Medulla oblongata (tissue), 1 donor: ENCODE results near the gene BMP5.
A peak's percentile ranks its signal among the peaks of the same experiment; 100 is the strongest.

Experiments used
- DNase-seq: peaks from one replicate; pipeline ENCODE4 v3.0.0-alpha.2; 2015; ENCODE audit errors: extremely low spot score

The BMP5 gene

DNA sequence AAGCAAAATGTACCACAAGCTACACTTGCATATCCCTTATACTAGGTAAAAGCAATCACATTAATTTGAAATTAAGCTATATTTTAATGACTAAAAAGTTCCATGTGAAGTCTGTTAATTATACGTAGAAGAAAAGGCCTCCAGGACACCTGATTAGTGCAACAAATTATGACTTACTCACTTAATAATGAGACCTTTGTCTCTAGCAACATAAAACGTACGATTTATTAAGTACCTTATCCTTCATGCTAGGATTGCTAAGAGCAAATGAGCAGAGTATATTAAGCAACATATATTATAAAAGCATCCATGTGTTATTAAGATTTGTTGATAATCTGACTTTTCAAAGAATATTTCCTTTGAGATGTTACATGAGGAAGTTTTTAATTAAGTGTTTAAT is 2.5 kb downstream of the BMP5 start:
- DNase-seq = no peak

DNA sequence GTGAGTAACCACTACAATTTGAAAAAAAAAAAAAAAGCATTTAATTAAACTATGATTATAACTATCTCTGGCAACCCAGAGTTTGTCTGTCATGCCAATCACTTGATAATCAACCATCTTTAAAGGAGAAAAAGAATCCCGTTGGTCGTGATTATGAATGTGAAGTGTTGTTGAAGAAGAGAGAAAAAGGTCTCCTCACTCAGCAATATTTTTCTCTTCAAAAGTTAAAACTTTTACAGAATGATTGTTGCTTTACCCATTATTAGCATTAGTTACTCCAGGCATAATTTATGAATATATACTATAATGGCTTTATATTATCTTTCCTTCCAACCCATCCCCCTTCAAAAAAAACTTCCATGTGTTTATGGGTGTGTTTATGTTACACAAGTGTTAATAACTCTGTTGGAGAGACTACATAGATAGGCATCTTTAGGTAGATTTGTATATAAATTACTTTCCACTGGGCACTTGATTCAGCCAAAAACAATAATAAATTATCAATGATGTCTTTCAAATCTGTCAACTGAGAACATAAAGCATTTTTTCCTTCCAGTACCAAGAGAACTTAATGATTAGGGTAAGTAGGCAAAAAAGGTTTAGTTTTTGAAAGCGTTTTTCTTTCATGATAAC is 5.1 kb downstream of the BMP5 start:
- DNase-seq = no peak

DNA sequence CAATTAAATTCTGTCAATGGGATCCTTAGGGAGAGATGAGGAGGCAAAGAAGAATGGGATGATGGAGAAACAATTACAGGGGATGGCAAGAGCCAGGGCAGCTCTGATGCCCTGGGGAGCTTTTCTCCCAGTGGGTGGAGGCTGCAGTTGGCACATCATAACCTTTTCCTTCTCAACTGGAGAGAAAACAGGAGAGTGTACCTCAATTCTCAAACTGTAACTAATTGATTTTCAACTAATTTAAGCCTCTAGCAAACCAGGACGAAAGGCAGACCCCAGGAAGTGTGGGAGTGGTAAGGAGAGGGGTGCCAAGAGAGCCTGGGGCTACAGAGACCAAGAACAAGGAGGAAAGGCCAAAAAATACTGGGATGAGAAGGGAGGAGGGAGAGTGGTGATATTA is 5.7 kb downstream of the BMP5 start:
- DNase-seq = no peak

DNA sequence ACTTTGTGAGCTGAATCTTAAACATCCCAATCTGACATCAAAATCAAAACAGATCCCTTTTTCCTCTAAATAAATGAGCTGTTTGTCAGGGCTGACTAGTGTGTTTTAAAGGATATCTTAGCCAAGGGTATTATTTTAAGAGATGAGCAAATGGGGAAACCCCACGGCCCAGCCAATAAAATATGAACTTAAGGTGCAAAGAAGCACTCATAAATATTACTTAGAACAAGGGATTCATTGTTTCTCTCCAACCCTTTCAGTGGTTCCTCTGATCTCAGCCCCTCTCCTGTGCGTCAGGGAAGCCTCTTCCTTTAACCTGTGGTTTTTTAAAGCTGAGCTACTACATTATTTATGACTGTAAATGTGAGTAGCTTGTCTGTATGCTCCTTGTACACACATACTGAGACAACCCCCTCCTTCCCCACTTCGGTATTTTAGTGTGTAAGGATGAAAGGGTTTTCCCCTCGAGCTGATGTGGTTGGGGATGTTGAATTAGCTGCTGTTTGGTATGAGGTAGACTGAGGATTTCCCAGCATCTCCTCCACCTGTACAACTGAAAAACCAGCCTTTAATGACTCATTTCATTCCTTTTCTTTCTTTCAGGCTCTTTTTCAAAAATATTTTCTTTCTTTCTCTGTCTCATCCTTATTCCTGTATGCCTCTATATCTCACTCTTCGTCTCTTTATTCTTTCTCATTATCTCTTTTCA is 6.5 kb downstream of the BMP5 start:
- peak; percentile 7 for DNase-seq

GRCh38 chr6:55868176-55868575 is 7.2 kb downstream of the BMP5 start:
- DNase-seq = no peak

DNA sequence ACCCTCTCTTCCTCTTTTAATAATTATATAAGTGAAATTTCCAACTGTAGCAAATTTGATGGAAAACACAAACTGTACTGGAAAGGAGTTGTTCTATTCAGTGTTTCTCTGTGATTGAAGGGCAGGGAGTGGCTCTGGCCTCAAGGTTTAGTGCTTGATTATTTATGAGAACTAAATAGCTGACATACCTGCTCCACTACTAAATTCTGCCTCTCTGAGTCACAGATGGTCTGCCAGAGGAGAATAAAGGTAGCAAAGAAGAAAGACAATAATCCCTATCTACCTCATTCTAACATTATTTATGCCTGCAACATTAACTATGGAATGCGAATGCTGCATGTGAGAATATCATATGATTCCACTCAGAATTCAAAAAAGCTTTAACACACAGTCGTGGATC is 9.3 kb downstream of the BMP5 start:
- DNase-seq = no peak

GRCh38 chr6:55853008-55854001 is 22.1 kb downstream of the BMP5 start:
- DNase-seq = no peak

- no peak for DNase-seq
Observed at GRCh38 chr6:55841341-55841740, 34.0 kb downstream of the BMP5 start.

GRCh38 chr6:55839080-55839479 is 36.3 kb downstream of the BMP5 start:
- no peak for DNase-seq

DNA sequence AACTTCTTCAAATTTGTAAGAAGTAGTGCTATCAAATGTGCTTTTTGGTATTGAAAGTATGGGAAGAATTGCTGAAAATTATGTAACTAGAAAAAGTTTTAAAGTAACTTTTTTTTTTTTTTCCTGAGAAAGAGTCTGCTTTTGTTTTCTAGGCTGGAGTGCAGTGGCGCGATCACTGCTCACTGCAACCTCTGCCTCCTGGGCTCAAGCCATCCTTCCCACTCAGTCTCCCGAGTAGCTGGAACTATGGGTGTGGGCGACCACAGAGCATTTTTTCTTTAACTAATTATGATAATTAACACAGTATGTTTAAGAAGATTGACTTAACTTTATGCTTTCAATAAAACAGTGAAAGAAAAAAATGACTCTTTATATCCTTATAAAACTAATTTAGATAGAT is 38.4 kb downstream of the BMP5 start:
- no peak for DNase-seq

GRCh38 chr6:55836481-55836880 is 38.9 kb downstream of the BMP5 start:
- no peak for DNase-seq

DNA sequence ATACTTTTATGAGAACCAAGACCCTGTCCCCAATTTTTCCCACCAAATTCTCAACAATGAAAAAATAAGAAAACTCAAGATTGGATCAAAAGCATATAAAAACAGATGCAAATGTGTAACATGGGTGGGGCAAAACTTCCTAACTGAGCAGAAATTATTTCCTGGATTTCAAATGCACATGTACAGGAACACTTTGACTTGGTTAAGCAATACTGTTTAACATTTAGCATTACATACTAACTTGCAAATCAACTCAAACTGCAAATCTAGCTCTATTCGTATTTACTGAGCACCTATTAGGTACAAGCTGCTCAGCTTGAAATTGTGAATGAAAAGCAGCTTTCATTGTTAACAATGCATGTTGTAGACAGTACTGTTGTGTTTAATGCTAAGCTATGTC is 40.2 kb downstream of the BMP5 start:
- DNase-seq = no peak

DNA sequence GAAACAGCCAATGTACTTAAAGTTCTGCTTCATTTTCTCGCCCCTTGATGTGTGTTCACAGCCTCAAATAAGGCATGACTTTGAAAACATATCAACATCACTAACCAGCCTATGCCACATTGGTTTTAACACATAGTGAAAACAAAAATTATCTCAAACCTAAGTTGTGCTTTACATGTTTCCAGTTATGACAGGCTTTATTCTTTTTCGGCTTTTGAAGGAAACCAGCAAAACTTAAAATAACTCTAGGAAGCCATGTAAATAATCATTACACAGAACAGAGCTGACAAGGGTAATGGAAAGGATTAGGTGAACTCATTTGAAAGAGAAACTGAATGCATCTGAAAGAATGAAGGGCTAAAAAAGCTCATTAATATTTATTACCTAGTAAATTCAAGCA is 42.1 kb downstream of the BMP5 start:
- DNase-seq = no peak

DNA sequence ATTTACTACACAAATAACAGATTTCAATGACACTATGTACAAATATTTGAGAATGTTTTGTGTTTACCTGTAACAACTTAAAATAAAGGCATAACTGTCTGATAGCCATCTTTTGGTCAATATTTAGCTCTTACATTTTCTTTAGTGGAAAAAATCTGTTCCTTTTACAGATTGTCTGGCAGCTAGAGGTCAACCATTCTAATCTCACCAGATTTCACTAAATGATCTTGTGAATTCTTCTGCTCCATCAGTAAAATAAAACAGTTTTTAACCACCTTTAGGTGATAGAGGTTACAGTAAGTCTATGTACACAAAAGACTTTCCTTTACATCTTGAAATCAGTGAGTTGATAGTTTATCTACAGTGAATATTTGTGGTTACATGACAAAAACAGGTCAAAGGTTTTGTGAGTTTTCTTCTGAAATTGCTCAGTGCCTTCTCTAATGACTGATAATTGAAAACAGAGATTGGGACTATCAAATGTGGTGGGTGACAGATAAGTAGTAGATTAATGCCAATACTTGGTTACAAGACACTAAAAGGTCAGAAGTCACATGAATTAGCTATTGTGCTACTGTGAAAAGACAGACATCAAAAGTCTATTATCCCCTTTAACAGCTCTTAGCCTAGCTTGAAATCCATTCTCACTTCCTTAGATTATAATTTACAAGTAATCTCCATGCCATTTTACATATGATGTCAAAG is 47.4 kb downstream of the BMP5 start:
- no peak for DNase-seq

GRCh38 chr6:55826941-55827340 is 48.4 kb downstream of the BMP5 start:
- DNase-seq = no peak

DNA sequence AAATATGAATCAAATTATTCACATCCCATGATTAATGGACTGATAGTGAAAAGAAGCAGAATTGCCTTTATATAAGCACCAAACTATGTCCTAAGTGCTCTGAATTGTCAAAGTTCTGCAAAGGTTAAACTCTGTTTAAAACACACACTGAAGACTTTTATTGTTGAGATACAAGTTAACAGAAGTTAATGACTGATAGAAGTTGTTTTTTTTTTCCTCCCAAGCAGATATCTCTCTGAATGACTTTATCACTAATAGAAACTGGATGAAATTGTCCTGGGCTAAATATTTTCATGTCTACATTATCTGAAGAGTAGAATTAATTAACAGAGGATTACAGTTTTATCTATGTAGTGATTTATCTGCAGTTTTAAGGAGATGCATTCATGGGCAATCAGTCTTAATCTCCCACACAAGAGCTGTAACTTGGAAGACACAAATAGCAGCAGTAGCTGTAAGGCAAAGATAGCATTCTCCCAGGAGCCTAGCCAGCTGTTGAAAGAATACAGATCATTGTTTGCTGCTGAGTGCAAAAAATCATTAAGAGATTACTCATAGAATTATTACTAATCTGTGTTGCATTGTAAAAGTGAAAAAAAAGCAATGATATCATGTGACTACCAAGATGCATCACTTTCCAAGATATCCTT is 49.9 kb downstream of the BMP5 start:
- no peak for DNase-seq

DNA sequence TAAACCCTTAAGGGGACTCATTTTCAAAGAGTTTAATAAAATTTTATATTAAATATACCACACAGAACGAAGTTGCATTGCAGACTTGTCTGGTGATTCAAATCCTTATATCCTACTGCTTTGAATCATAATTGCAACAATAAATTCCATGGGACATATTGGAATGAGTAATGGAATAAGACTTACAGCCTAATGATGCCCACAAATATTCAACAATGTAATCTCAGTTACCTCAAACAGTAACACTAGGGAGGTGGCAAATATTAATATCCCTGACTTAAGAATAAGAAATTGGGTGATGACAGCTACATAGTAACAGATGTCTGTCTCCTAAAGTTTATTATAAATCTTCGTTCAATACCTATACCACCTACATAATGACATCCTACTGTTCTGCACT is 52.6 kb downstream of the BMP5 start:
- no peak for DNase-seq

DNA sequence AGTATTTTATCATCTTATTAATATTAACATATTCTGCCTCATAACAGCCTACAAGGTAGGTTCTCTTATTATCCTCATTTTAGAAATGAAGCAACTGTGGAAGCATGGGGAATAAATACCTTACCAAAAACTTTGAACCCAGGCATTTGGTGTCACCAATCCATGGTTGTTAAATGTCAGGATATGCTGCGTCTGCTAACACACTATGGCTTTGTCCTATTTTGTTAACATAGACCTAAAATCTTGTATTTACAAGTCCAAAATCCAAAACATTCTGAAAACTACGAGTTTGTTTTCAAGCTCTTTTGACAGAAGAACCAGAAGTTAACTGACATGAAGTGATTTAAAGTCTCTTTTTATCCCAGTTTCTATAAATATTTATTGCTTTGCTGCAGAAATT is 53.4 kb downstream of the BMP5 start:
- no peak for DNase-seq

DNA sequence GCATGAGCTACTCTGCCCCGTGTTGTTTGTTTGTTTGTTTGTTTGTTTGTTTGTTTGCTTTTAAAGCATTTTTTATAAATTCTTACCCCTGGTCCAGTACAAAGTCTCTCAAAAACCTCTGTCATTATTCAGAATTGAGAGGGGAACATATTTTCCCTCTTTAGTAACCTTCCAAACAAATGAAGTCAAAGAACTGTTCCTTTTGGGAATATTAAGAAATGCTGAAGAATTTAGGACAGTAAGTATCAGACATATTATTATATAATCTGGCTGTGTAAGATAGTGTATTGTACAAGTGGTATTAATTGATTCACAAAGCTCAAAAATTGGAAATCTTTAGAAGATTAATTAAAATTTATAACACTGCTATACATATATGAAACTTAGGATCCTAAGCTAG is 54.7 kb downstream of the BMP5 start:
- DNase-seq = no peak

DNA sequence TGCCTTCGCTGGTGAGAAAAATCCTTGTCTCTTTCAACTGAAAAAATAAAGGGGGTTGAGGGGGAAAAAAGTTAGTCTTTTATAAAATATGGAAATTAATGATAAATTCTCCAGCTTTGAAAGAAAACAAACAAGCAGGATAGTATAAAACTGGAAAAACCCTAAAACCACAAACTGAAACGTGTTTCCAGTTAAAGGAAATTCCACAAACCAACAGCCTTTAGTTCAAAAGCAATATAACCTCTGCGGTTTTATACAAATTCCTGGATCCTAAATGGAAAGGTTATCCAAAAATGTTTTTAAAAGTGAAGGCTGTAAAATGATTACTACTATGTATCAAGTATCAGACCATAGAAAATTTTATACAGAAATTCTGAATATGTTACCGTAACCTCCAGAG is 55.6 kb downstream of the BMP5 start:
- no peak for DNase-seq

DNA sequence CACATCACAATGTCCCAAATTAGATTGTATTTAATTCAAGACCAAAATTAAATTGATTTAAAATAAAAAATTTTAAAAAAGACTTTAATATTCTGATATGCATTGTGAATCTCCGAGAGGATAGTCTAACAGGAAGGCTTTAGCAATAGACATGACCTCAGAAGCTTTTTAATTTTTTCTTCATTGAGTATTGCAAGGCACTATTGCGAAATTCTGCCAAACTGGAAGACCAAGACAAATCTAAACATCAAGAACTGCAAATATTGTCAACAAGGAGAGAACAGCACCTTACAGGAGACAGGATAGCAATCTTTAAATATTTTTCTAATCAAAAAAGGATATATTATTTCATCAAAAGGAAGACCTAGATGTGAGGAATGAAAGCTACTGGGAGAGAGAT is 56.9 kb downstream of the BMP5 start:
- no peak for DNase-seq

DNA sequence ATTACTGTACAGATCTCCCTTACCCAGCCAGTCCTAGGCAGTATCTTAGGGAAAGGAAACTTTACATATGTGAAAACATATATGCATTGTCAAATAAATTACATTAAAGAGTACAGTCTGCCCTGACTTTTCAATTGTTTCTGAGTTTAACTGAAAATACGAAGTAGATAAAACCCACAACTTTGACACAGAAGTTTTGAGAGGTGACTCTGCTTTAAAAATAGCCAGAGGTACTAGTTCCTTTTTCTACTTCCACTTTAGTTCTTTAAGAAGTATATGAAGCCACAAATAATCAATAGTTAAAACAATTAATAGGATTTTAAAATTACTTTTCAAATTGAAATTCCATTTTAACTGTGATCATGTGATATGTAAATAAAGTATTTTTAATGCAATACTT is 62.9 kb downstream of the BMP5 start:
- DNase-seq = no peak
